Measurements from ENCODE around the gene C2orf81.
"Not testable (repeated sequence)": the region's sequence is repeated elsewhere in the genome, so short reads cannot be mapped to it uniquely, and the experiment has no call there.

C2orf81 gene

DNA sequence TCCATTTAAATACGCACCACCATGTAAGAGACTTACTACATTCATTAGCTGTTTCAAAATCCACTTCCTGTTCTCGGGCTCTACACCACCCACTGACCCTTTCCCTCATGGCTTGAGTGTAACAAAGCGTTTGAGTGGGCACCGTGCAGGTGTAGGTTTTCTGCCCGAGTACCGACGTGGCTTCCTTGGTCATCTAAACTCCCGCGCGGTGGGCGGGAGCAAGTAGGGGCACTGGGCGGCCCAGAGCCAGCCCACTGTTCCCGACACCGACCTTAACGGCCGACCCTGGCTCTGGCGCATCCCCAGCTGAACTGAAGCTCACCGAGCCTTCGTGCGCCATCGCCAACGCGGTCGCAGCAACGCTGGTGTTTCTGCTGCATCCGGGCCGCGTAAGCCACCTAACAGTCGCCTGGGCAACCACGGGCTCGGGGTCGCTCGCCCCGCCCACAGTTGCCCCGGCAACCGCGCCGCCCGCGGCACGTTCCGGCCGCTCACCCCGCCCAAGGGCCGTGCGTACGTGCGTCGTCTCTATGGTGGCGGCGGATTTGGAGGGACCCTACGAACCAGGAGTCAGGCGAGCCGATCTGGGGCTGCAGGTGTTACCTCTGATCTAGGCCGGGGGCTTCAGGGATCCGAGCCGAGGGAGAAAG, at the start of gene C2orf81, which contains the start of gene WDR54:
Gene C2orf81, minus strand, starts transcription at position 399 of the 650 bp plus-strand sequence. Its CDS starts 59 bp downstream, at position 340.
Gene WDR54, plus strand, starts transcription at position 510 of the 650 bp plus-strand sequence. CDS start 424 bp downstream, outside the sequence.
- DNase-seq: peak; percentile 95

DNA sequence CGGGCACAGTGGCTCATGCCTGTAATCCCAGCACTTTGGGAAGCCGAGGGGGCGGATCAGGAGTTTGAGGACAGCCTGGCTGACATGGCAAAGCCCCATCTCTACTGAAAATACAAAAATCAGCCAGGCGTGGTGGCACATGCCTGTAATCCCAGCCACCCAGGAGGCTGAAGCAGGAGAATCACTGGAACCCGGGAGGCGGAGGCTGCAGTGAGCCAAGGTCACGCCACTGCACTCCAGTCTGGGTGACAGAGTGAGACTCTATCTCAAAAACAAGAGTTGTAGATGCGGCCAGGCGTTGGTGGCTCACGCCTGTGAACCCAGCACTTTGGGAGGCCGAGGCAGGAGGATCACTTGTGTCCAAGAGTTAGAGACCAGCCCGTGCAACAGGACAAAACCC, 49.3 kb upstream of the C2orf81 start:
- not testable (repeated sequence) for DNase-seq

DNA sequence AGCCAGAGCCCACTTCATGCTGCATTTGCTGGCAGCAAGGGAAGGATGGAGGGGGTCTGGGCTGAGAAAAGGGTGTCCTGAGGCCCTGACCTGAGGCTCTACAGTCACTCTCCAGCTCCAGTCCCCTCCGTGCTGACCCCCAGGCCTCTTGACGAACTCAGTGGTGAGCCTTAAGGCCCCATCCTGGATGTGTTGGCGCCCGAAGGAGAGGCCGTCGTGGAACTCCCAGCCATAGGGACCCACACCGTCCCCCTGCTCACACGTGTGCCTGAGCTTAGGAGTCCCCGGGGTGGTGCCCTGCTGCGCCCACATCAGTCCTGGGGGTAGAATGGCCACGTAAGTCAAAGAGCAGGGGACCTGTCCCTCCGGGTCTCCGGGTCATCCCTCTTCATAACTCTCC, 43.0 kb upstream of the C2orf81 start:
- no peak for DNase-seq

DNA sequence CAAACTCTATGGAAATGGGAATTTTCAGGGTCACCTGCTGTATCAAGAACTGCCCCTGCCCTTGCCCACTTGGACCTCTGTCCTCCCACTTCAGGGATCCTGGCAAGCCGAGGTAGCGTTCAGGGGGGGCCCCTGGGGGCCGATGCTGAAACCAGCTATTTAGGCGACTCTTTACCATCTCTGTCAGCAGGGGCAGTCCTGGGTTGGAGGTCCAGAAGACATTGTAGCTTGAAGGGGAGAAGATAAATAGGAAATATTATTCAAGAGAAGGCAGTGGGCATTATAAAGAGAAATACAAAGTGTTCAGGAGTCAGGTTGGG, 41.3 kb upstream of the C2orf81 start:
- no peak for DNase-seq

DNA sequence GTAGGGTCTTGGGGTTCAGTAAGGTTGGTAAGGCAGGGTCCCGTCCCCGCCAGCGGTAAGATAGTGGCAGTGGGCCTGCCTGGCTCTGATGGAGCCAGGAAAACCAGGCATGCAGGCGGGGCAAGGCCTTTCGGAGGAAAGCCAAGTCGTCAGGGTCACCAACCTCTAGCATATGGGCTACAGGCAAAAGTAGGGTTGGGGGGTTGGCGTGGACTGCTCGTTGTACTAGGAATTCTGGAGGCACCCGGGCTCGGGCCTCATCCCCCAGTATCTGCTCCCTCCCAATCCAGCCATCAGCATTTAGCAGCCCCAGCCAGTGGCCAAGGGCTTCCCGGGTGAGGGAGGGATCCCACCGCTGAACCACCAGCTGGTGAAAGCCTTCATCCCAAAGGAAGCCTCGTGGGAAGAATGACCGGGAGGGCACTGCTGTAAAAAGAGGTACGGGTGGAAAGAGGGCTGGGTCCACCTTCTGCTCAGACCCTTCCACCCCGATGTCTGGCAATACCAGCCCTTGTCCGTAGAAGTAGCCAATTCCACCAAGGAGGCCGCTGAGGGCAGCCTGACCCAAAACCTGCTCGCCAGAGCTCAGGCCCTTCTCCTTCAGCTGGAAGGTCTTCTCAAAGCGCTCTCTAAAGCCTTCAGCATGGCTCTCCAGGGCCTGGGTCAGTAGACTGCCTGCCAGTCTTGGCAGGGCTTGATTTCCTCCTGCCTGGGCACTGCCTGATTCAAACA, 40.8 kb upstream of the C2orf81 start:
- no peak for DNase-seq

DNA sequence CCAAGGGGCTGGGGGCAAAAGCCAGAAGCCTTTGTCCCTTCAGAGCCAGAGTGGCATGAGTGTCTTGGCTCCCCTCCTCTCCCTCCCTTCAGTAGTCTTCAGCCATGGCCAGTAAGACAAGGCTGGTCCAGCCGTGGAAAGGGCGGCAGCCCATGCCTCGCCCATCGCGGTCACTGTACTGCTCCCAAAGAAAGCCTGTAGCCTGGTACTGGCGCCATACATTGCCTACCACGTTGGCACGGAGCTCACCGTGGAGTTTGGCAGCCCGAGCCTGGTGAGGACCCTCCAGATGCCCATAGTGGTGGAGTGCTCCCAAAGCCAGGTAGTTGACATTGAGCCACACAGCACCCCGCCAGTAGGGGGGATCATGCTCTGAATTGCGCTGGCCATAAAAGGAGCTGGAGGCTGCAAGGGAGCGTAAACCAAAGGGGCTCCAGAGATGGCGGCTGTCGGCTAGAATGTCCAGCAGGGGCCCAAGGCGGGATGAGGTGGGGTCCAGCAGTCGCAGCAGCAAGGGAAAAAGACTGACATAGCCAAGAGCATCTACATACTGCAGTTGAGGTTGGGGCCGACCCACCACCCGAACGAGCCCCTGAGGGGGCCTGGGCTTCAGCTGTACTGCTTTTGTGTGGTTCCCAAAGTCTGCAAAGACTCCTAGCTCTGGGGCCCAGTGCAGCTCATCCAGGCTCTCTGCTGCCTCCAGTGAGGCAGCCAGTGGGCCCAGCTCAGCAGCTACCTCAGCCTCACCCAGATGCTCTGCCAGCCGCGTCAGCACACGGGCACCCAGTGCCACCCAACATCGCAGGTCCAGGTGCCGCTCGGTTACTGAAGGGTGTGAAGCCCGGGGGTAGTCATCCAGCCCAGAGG, 40.0 kb upstream of the C2orf81 start:
- DNase-seq: no peak

DNA sequence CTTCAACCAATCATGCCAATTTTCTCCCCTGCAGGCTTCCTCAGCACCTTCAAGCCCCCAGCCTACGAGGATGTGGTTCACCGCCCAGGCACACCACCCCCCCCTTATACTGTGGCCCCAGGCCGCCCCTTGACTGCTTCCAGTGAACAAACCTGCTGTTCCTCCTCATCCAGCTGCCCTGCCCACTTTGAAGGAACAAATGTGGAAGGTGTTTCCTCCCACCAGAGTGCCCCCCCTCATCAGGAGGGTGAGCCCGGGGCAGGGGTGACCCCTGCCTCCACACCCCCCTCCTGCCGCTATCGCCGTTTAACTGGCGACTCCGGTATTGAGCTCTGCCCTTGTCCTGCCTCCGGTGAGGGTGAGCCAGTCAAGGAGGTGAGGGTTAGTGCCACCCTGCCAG, 38.8 kb upstream of the C2orf81 start:
- DNase-seq: not testable (repeated sequence)

DNA sequence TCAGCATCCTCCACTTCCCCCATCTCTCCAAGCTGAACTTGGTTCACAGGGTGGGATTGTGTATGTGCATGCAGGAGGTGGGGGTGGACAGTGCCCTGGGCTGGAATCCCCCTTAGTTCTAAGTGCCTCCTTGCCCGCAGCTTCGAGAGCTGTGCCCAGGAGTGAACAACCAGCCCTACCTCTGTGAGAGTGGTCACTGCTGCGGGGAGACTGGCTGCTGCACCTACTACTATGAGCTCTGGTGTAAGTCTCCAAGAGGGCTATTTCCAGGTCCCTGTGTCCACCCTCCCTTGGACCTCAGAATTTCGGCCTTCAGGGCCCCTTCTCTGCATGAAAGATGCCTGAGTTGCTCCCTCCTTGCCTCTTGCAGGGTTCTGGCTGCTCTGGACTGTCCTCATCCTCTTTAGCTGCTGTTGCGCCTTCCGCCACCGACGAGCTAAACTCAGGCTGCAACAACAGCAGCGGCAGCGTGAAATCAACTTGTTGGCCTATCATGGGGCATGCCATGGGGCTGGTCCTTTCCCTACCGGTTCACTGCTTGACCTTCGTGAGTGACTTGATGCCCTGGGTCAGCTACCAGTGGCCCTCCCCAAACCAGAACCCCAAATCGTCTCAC, 38.2 kb upstream of the C2orf81 start:
- not testable (repeated sequence) for DNase-seq

DNA sequence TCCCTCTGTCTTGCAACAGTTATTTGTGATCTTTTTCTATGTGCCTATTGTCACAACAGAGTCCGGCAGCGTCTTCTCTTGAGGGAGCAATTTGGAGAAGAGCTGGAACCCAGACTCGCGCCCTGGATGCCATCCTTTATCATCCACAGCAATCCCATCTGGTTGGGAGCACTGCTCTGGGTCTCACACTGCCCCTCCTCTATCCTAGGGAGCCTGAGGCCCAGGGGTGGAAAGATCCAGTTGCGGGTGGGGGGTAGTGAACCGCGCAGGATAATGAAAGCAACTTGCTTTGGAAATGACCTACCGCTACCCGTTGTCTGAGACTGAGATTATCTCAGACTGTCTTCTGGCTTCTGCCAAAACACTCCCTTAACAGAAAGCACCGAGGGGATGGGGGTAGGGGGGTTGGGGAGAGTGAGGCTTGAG, 37.5 kb upstream of the C2orf81 start:
- DNase-seq: no peak

DNA sequence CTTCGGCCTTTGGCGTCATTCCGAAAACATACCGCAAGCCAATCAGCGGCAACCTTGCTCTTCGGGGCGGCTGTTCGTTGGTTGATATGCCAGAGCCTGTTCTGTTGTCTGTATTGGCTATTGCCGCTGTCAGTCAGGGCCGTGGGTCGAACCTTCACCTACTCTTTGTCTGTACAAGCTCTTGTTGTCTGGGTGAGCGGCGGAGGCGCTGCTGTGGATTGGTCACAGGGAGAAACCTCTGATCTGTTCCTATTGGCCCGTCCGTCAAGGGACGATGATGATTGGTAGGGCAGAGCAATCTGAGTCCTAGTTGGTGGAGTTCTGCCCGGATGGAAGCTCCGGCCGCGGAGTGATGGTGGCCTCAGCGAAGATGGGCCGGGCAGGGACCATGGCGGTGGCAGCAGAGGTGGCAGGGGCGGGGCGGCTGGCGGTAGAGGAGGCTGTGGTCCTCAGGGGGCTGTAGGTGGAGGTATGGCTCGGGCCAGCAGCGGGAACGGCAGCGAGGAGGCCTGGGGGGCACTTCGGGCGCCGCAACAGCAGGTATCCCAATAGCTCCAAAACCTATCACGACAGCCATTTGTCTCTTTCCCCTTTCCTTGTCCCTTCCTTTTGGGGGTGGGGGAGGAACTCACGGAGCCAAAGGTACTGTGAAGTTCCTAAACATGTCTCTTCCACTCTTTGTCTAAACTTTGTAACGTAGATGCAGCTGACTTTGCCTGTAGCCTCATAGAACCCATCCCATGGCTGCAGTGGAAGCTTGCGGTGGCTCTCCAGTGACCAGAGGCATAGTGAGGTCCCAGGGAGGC, 36.9 kb upstream of the C2orf81 start, which contains the start of gene WBP1:
Gene WBP1, plus strand, starts transcription at position 307 of the 806 bp plus-strand sequence. Its CDS starts 165 bp downstream, at position 472.
- peak; percentile 100 for DNase-seq

DNA sequence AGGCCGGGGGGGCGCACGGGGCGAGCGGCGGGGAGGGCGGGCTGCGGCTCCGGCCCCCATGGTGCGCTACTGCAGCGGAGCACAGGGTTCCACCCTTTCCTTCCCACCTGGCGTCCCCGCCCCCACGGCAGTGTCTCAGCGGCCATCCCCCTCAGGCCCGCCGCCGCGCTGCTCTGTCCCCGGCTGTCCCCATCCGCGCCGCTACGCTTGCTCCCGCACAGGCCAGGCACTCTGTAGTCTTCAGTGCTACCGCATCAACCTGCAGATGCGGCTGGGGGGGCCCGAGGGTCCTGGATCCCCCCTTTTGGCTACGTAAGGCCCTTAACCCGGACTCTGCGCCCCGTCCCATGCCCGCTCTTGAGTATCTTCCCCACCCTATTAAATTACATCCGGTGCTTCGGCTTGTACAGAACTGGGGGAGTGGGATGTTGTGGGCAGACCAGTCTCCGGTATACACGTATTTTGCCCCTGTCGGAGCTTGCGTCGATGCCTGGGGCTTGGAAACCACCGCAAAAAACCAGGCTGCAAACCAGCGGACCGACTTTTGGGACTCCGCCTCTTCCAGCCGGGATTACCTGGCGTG, 36.2 kb upstream of the C2orf81 start:
- peak; percentile 82 for DNase-seq

DNA sequence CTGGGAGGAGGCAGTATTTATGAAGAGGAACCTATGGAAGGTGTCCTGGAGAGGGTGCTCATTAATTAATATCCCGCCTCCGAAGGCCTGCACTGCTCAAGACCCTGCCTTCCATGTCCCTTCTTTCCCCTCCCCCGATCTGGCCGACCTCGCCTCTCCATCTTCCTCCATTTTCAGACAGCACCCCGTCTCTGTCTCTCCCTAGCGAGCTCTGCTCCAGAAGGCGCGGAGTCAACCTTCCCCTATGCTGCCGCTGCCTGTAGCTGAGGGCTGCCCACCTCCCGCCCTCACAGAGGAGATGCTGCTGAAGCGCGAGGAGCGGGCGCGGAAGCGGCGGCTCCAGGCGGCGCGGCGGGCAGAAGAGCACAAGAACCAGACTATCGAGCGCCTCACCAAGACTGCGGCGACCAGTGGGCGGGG, 35.7 kb upstream of the C2orf81 start:
- no peak for DNase-seq

DNA sequence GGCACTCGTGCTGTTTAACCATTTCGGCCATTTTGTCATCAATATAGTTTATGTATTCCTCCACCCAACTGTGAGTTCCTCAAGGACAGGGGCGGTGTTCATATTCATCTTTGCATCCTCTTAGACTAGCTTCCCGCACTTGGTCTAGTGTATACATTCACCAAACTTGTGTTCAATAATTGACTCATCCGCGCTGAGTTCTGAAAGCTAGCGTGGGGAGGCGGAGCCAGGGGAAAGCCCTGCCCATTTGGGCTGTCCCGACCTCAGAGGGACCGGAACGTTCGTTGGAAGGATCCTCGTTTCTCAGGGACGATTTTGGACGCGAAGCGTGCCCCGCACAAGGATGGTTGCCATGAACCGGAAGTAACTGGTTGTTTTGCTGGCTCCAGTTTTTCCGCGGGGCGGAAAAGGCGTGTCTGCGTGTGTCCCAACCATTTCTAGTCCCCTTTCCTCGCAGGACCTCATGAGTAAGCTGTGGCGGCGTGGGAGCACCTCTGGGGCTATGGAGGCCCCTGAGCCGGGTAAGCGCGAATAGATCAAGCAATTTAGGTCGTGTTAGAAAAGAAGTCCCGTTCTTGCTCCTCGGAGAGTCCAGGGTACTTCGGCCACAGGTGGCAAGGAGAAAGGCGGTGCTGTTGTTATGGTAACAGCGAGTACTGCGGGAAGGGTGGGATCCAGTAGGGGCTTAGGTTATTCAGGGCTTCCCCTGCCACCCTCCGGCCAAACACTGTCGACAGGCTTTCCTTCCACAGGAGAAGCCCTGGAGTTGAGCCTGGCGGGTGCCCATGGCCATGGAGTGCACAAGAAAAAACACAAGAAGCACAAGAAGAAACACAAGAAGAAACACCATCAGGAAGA, 33.5 kb upstream of the C2orf81 start, which contains the start of gene INO80B:
Gene INO80B, plus strand, starts transcription at position 434 of the 858 bp plus-strand sequence. Its CDS starts 30 bp downstream, at position 464.
- peak; percentile 98 for DNase-seq

DNA sequence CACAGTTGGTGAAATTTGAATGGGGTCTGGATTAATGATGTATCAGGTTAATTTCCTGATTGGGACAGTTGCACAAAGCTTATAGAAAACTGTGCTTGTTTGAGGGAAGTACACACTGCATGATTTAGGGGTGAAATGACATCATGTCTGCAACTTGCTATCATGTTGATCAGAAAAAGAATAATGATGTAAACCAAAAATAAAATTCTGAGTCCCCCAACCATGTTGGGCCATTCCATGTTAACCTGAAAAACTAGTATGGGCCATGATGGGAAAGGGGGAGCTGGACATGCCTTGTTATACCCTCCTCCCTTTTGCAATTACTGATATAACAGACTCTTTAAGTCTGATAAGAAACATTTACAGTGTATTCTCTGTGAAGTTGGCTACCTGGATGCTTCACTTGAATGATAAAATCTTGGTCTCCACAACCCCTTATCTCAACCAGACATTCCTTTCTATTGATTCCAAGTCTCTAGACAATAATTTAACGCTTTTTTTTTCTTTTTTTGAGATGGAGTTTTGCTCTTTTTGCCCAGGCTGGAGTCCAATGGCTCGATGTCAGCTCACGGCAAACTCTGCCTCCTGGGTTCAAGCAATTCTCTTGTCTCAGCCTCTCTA, 29.3 kb upstream of the C2orf81 start:
- no peak for DNase-seq

DNA sequence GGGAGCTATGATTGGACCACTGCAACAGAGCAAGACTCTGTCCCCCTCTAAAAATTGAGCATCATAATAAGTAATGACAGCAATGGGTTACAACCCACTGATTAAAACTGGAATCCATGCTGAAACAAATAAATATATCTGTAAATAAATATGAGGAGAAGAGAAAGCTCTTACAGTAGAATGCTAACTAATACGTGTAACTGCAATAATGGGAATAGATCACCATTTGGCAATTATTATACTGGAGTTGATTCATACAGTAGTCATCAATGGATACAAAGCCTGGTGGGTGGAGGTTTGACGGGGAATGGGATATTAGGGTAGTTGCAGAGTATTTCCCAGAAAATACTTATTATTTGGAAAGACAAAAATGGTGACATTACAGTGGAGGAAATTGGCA, 27.4 kb upstream of the C2orf81 start:
- no peak for DNase-seq

DNA sequence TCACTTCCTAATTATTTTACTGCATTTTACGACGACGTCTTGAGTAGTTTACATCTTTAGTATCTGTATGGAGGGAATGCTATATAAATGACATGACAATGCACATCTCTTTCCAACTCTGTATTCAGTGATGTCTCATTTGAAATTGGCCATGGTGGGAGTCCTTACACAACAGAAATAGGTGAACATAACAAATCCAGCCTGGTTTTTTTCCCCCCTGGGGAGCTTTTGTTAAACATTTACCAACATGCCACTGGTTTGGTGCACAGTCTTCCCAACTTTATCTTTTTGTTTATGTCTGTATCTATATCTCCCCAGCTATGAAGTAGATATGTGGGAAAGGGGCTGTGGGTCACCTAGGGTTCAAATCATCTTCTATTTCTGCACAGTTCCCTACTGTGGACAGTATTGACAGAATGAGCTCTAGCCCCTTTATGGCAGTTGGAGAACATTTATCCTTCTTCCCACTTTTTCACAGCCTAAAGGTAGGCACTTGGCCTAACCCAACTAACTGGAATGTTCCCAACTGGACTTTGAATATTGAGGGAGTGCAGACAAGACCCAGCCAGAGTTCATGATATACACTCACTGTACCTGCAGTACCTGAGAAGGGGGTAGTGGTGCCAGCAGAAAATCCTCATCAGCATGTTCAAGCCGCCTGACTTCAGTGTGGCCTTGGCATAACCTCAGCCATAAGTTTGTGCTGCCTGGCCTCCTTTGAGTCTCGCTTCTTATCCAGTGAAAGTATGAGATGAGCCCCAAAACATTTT, 26.0 kb upstream of the C2orf81 start:
- no peak for DNase-seq

DNA sequence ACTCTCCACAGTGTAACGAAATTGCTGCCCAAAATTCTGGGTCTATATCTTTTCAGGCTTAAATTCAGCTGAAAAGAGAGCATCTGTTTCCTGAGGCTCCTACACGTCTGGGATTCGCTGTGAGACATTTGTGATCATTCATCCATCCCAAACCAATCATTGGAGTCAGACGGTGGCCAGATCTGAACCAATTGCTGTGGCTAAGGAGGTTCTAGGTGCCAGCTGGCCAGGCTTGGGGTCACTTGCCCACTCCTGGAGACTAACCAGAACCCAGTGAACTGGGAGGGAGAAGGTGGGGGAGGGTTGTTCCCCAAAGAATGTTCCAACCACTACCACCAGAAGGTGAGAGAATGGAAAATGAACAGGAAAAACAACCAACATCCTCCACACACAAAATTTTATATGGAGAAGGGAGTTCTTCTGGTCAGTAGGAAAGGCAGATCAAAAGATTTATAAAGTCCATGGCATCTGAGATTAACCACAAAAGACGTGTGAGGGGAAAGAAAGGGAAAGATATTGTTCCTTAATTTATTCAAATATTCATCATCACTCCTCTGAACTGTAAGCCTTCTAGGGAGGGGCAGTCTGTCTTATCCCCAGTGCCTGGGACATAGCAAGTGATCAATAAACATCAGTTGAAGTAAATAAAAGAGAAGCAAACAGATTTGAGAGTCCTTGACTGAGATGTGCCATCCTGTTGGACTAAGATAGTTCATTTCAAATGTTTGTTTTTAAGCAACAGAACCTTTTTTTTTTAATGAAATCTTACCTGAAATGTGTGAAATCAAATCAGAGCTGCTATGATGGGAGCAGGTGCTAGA, 23.3 kb upstream of the C2orf81 start:
- no peak for DNase-seq

All from stimulated activated CD4-positive, alpha-beta T cell treated with anti-CD3 and anti-CD28 coated beads, Interleukin-1b, Interleukin-23, amount 100 ng/mL, for 48 hours (primary cell).